Measurements from ENCODE around the gene ODAD4. TPM values are rescaled to one million over a fixed set of nuclear protein-coding genes. Genes with fewer than 3 reads are reported as not detected.

The ODAD4 gene
- total RNA-seq, 4 donors from 2014 or later = 0.32 to 0.55 TPM; not detected in 2

DNA sequence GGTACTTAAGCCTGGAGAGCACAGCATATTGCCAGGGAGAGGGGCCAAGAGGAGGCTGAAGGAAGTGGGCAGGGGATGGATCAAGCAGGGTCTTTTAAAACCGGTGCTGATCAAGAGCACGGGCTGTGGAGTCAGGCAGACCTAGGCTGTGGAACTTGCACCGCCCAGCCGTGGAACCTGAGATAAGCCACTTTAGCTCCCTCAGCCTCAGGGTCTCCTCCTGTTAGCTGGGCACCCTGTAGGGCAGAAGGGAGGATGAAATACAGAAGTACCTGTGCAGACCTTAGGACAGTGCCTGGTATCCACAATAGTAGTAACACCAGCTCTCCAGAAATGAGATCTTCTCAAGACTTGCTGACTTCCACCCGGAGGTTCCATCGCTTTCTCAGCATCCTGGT is 9.3 kb downstream of the ODAD4 start:
- DNase-seq = no peak

DNA sequence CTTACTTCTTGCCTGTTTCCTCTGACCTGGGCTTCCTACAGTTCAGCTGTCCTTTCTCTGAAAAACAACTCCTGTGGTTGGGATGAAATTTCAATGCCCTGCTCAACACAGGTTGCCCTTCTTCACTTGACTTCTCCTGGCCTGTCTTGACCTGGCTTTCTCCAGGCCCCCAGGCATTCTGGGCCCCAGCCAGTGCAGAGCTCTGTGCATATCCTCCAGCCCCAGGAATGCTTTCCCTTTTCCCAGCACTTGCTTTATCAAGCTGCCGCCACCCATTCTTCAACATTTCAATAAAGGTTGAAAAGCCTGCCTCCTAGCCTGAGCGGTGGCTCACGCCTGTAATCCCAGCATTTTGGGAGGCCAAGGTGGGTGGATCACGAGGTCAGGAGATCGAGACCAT is 10.8 kb downstream of the ODAD4 start:
- H3K9me3 ChIP-seq = no peaks in the 10 kb centered on the region
- H3K4me3 ChIP-seq = no peak overlapping the region
- TF ChIP-seq EP300 (IDR thresholded peaks at IDR 0.05; ENCODE audit: low read depth) (no peak), POLR2AphosphoS5 (IDR thresholded peaks at IDR 0.05) (no peak), POLR2A (IDR thresholded peaks at IDR 0.05) (no peak), CTCF (IDR thresholded peaks at IDR 0.05) (no peak)
- in situ Hi-C loops (cut with MboI; ENCODE audit: low pct_ligation_motif_present in 1 of 4, low pct_unique_long_range_greater_than_20kb in 1 of 4, low sequenced_read_pairs in 3 of 4) (no loop called here), intact Hi-C loops (cut with DNase I; ENCODE audit: low total_unique reads) (no loop called here)
- no peaks in the 10 kb centered on the region for H3K36me3 ChIP-seq
- H3K27ac ChIP-seq = no peak overlapping the region
- no peaks in the 10 kb centered on the region for H3K4me1 ChIP-seq
- H3K27me3 ChIP-seq = no peaks in the 10 kb centered on the region
- no peak for DNase-seq
- WGBS, 2 donors (ENCODE audit: low coverage in 1 of 2) = 91 to 100% methylated on average over 1 to 5 of the region's 5 CpGs

More for the DNA sequence above, 9.3 kb downstream of the ODAD4 start:
- no peaks in the 10 kb centered on the region for H3K9me3 ChIP-seq
- intact Hi-C loops (cut with DNase I; ENCODE audit: low total_unique reads) (no loop called here), in situ Hi-C loops (cut with MboI; ENCODE audit: low pct_ligation_motif_present in 1 of 4, low pct_unique_long_range_greater_than_20kb in 1 of 4, low sequenced_read_pairs in 3 of 4) (no loop called here)
- no peak overlapping the region for H3K27ac ChIP-seq
- H3K27me3 ChIP-seq = no peaks in the 10 kb centered on the region
- no peaks in the 10 kb centered on the region for H3K36me3 ChIP-seq
- H3K4me1 ChIP-seq = no peaks in the 10 kb centered on the region
- no peak for TF ChIP-seq POLR2A (IDR thresholded peaks at IDR 0.05)
- no peak for TF ChIP-seq EP300 (IDR thresholded peaks at IDR 0.05; ENCODE audit: low read depth)
- TF ChIP-seq CTCF (IDR thresholded peaks at IDR 0.05) = no peak
- TF ChIP-seq POLR2AphosphoS5 (IDR thresholded peaks at IDR 0.05) = no peak
- 60 to 89% methylated on average over 2 to 6 of the region's 6 CpGs for WGBS, 2 donors (ENCODE audit: low coverage in 1 of 2)
- H3K4me3 ChIP-seq = no peak overlapping the region

GRCh38 chr17:41942626-41943373 is 12.4 kb downstream of the ODAD4 start:
- WGBS, 2 donors (ENCODE audit: low coverage in 1 of 2) = 89 to 90% methylated on average over 6 to 8 of the region's 8 CpGs
- no peak overlapping the region for H3K4me3 ChIP-seq
- no peaks in the 10 kb centered on the region for H3K9me3 ChIP-seq
- no peak for DNase-seq
- no peaks in the 10 kb centered on the region for H3K36me3 ChIP-seq
- TF ChIP-seq EP300 (IDR thresholded peaks at IDR 0.05; ENCODE audit: low read depth) = no peak
- no peak for TF ChIP-seq POLR2A (IDR thresholded peaks at IDR 0.05)
- TF ChIP-seq POLR2AphosphoS5 (IDR thresholded peaks at IDR 0.05) = no peak
- H3K4me1 ChIP-seq = no peaks in the 10 kb centered on the region
- H3K27ac ChIP-seq = no peak overlapping the region
- H3K27me3 ChIP-seq = no peaks in the 10 kb centered on the region
- intact Hi-C loops (cut with DNase I; ENCODE audit: low total_unique reads) = no loop called here
- in situ Hi-C loops (cut with MboI; ENCODE audit: low pct_ligation_motif_present in 1 of 4, low pct_unique_long_range_greater_than_20kb in 1 of 4, low sequenced_read_pairs in 3 of 4) = no loop called here

- no peak for TF ChIP-seq CTCF (IDR thresholded peaks at IDR 0.05)
- no peak for TF ChIP-seq POLR2AphosphoS5 (IDR thresholded peaks at IDR 0.05)
- no peak for TF ChIP-seq POLR2A (IDR thresholded peaks at IDR 0.05)
- TF ChIP-seq EP300 (IDR thresholded peaks at IDR 0.05; ENCODE audit: low read depth) = no peak
- no peaks in the 10 kb centered on the region for H3K9me3 ChIP-seq
- H3K4me1 ChIP-seq = no peaks in the 10 kb centered on the region
- WGBS, 2 donors (ENCODE audit: low coverage in 1 of 2) = 91% methylated on average over 3 of the region's 3 CpGs; no CpG with 5 or more reads in 1 of the 2 donors
- no peaks in the 10 kb centered on the region for H3K36me3 ChIP-seq
- in situ Hi-C loops (cut with MboI; ENCODE audit: low pct_ligation_motif_present in 1 of 4, low pct_unique_long_range_greater_than_20kb in 1 of 4, low sequenced_read_pairs in 3 of 4) (no loop called here), intact Hi-C loops (cut with DNase I; ENCODE audit: low total_unique reads) (no loop called here)
- no peak overlapping the region for H3K4me3 ChIP-seq
- H3K27ac ChIP-seq = no peak overlapping the region
- no peaks in the 10 kb centered on the region for H3K27me3 ChIP-seq
- no peak for DNase-seq
Observed at GRCh38 chr17:41943492-41943891, 13.1 kb downstream of the ODAD4 start.
